GM18499 (cell line): Measurements from ENCODE around the gene ARHGDIG.
A peak's percentile ranks its signal among the peaks of the same experiment; 100 is the strongest.
"Not testable (repeated sequence)": the region's sequence is repeated elsewhere in the genome, so short reads cannot be mapped to it uniquely, and the experiment has no call there.

Experiments used
- ATAC-seq: cut with Tn5 transposase; IDR thresholded peaks from one replicate; pipeline ENCODE4 v1.9.1; 2021; ENCODE audit warnings: moderate number of reproducible peaks; ENCODE audit not compliant: insufficient read depth, unreplicated experiment

Gene ARHGDIG

DNA sequence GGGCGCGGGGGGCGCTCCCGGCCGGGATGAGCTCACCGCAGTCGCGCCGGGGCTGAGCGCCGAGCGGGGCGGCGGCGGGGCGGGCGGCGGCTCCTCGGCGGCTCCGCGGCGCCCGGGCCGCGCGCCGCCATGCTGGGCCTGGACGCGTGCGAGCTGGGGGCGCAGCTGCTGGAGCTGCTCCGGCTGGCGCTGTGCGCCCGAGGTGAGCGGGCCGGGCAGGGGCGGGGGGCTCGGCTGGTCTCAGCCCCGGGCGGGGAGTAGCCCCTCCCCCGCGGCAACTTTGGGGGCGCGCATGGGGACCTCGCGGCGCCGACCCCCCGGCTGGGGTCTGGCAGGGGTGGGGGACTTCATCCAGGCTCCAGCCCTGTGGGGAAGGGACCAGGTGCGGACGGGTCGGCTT lies at the start of gene ARHGDIG:
Gene ARHGDIG, plus strand, starts transcription at position 40 of the 400 bp plus-strand sequence. Its CDS starts 90 bp downstream, at position 130.
- ATAC-seq: no peak

DNA sequence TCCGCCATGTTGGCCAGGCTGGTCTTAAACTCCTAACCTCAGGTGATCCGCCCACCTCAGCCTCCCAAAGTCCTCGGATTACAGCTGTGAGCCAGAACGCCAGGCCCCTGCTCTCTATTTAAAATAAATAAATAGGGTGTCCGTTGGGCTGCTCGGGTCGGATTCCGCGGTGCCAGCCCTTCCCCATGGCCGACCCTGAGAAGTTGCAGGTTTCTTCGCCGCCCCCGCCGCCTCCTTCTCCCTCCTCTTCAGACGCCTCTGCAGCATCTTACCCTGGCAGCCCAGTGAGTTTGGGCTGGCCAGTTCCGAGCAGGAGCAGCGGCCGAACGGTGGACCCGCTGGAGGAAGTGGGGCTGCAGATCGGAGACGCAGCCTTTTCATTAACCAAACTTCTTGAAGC lies 49.4 kb upstream of the ARHGDIG start:
- ATAC-seq: no peak

GRCh38 chr16:234468-235305 lies 45.7 kb upstream of the ARHGDIG start, which contains the start of gene FAM234A:
FAM234A (plus strand) TSS chr16:234821; CDS start chr16:254414, 19,593 bp downstream.
- ATAC-seq: peak; percentile 61

DNA sequence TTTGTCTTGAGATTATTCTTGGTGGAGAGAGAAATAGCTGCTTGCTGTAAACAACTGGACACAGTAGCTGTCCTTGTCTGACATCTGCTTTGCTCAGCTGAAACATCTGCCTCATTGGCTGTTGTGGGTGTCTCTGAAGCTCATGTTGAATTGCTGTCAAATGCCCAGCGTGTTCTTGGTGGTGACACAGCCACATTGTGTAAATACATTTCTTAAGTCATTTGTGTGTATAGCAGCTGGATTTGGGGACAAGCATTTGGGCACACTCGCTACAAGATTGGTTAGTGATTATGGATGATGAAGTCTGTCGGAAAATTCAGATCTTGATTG lies 40.5 kb upstream of the ARHGDIG start:
- ATAC-seq: no peak

DNA sequence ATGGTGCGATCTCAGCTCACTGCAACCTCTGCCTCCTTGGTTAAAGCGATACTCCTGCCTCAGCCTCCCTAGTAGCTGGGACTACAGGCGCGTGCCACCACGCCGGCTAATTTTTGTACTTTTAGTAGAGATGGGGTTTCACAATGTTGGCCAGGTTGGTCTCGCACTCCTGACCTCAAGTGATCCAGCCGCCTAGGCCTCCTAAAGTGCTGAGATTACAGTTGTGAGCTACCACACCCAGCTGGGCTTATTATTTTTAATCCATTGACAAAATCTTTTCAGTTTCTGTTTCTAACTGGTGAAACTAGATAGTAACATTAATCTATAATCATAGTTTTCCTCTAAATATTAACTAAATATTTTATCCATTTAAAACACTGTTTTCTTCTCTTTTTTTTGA lies 39.8 kb upstream of the ARHGDIG start:
- no peak for ATAC-seq

DNA sequence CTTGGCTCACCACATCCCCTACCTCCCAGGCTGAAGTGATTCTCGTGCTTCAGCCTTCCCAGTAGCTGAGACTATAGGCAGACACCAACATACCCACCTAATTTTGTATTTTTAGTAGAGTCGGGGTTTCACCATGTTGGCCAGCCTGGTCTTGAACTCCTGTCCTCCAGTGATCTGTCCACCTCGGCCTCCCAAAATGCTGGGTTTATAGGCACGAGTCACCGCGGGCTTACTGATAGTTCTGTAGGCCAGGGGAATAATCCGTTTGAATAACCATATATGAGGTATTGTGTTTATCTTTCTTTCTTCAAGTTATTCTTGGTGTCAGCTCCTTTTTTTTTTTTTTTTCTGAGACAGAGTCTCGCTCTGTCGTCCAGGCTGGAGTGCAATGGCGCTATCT lies 38.1 kb upstream of the ARHGDIG start:
- no peak for ATAC-seq

- ATAC-seq: no peak
Measured at GRCh38 chr16:243348-243747, 37.0 kb upstream of the ARHGDIG start.

DNA sequence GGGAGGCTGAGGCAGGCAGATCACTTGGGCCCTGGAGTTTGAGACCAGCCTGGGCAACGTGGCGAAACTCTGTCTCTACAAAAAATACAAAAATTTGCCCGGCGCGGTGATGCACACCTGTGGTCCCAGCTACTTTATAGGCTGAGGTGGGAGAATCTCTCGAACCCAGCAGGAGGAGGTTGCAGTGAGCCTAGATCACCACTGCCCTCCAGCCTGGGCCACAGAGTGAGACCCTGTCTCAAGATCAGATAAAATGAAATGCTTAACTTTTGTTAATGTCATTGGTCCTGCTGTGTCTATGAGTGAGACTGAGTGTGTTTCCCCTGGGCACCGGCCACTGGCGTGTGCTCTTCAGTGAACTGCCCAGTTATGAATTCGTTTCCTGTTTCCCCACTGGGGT lies 35.3 kb upstream of the ARHGDIG start:
- no peak for ATAC-seq

DNA sequence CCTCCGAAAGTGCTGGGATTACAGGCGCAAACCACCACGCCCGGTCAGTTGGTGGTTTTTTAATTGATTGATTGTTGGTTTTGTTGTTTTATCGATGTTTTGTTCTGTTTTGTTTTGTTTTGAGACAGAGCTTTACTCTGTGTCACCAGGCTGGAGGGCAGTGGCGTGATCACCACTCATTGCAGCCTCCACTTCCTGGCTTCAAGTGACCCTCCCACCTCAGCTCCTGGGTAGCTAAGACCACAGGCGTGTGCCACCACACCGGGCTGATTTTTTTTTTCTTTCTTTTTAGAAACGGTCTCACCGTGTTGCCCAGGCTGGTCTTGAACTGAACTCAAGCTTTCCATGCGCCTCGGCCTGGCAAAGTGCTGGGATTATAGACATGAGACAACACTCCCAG lies 33.4 kb upstream of the ARHGDIG start:
- ATAC-seq: no peak

DNA sequence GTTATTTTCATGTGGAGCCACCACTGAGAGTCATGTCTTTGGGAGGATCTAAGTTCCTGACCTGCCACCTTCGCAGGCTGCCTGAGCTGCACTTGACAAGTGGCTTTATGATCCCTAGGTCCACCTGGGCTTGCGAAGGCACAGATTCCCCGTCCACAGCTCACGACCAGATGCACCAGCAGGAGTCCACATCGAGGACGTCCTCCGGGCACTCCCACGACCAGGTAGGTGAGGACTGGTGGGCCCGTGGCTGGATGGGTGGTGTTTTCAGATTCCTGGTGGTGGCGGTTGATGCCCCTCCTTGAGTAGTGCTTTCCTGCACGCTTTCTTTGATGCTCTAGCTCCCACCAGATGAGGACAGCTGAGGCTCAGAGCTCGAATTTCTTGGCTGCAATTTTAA lies 31.0 kb upstream of the ARHGDIG start:
- no peak for ATAC-seq

GRCh38 chr16:252366-253337 lies 27.7 kb upstream of the ARHGDIG start:
- ATAC-seq: no peak

GRCh38 chr16:253833-254232 lies 26.6 kb upstream of the ARHGDIG start:
- no peak for ATAC-seq

GRCh38 chr16:254461-254860 lies 25.9 kb upstream of the ARHGDIG start:
- no peak for ATAC-seq

DNA sequence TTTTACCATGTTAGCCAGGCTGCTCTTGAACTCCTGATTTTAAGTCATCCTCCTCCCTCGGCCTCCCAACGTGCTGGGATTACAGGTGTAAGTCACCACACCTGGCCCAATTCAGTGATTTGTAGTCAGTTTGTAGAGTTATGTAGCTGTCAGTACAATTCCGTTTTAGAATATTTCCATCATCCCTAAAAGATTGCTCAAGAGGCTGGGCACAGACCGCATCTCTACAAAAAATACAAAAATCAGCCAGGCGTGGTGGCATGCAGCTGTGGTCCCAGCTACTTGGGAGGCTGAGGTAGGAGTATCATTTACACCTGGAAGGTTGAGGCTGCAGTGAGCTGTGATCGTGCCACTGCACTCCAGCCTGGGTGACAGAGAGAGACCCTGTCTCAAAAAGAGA lies 25.2 kb upstream of the ARHGDIG start:
- no peak for ATAC-seq

GRCh38 chr16:258091-258490 lies 22.3 kb upstream of the ARHGDIG start:
- not testable (repeated sequence) for ATAC-seq

GRCh38 chr16:259226-259625 lies 21.2 kb upstream of the ARHGDIG start:
- no peak for ATAC-seq

DNA sequence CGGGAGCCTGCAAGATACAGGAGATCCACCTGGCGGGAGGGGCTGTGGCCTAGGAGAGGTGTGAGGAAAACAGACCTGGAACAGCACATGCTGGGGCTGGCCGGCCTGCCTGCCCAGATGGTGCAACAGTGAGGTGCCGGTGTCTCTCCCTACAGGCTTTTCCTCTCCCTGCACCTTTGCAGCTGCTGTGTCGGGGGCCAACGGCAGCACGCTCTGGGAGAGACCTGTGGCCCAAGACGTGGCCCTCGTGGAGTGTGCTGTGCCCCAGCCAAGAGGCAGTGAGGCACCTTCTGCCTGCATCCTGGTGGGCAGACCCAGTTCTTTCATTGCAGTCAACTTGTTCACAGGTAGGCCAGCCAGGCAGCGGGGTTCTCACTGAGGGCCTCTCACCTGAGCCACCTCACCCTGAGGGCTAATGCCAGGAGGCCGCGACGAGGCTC lies 20.6 kb upstream of the ARHGDIG start:
- ATAC-seq: no peak

DNA sequence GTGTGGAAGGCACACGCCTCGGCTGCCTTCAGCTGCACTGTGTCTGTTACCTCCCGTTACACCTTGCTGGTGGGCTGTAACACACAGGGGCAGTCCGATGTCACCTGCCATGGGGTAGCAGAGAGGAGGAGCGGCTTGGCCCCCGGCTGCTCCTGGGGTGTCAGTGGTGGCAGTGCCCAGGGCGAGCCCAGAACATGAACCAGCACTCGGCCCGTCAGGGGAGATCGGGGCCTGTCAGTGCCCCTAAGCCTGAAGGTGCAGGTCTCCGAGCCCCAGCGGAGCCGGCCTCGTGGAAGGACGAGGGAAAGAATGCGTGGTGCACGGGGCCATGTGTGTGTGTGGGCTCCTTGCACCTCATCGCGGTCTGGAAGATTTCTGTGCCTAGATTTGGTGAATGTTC lies 20.1 kb upstream of the ARHGDIG start:
- no peak for ATAC-seq

- no peak for ATAC-seq
Measured at GRCh38 chr16:261031-261691, 19.2 kb upstream of the ARHGDIG start.

DNA sequence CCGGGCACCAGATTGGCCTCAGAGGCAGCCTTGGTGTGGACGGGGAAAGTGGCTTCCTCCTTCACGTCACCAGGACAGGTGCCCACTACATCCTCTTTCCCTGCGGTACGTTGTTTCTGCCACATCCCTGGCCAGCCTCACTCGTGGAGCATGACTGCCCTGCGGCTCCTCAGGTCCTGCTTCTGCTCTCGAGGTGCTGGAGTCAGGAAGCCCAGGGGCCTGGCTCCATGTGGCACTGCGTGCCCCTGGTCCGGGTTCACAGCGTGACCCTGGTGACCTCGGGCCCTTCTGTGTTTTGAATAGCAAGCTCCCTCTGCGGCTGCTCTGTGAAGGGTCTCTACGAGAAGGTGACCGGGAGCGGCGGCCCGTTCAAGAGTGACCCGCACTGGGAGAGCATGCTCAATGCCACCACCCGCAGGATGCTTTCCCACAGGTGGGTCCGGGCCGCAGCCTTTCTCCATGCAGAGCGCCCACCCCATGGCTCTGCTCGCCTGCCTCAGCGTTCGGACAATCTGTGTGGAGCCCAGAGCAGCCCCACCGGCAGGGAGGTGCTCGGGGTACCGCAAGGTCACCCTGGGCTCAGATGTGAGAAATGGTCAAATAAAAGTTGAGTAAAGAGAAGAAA lies 18.2 kb upstream of the ARHGDIG start:
- ATAC-seq: no peak
